GM15510 (cell line): ENCODE data around the gene GNG7.

ENCODE experiments used
- POLR2A ChIP-seq: IDR thresholded peaks from 3 replicates; pipeline ENCODE4 v1.6.1; 2011; ENCODE audit warnings: borderline replicate concordance; ENCODE audit not compliant: insufficient read length; ENCODE audit errors: extremely low read depth

GNG7 gene

DNA sequence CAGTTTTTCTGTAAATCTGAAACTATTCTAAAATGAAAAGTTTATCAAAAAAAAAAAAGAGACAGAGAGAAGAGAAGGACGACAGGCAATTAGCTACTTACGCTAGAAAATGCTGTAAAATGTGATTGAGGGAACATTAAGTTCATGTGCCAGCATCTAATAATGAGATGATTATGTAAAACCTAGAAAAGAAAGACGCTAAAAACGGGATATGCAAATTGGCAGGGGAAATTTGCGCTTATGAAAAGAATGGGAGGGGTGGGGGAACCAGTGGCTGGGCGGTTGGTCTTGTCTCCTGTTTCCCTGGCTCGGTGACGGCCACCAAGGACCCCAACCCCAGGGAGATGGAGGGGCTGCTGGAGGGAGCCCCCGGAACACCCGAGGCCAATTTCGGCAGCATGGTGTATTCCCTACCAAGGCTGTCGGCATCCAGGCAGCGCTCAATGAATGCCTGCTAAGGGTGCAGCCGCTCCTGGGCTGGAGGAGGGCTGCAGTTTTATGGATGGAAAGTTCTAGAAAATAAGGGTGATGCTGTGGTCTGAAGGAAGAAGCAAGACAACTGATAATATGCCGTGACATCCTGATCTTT is 34.2 kb downstream of the GNG7 start:
- TF ChIP-seq POLR2A, result no peak

DNA sequence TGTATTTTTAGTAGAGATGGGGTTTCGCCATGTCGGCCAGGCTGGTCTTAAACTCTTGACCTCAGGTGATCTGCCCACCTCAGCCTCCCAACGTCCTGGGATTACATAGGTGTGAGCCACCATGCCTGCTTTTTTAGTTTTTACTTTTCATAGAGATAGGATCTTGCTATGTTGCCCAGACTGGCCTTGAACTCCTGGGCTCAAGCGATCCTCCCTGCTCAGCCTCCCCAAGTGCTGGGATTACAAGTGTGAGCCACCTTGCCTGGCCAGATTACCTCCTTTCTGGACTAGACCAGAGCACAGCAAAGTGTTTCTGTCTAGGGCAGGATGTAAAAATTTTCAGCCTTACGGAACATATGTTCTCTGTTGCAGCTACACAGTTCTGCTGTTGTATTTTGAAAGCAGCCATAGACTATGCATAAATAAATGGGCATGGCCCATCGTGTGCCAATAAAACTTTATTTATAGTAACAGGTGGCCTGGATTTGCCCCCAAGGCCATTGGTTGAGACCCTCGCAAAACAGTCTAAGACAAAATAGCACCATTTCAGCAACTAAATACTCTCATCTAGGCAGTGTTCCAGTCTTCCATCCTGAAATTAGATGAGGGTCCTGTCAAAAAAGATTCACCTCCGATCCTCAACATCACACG is 36.0 kb downstream of the GNG7 start:
- TF ChIP-seq POLR2A, result no peak

DNA sequence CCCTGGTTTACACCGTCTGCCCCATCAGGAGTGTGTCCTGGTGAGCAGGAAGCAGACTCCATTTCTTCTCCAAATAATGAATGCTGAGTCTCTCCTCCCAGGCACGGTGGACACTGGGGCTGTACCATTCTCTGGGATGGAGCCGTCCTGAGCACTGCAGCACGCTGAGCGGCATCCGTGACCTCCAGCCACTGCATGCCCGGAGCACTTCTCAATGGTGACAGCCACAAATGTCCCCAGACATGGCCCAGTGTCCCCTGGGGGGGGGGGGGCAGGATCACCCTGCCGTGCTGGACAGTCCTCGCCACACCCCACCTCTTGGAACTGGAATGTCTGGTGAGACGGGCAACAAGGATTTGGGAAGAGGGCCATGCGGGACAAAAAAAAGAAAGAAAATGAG is 37.4 kb downstream of the GNG7 start:
- TF ChIP-seq POLR2A, result no peak

DNA sequence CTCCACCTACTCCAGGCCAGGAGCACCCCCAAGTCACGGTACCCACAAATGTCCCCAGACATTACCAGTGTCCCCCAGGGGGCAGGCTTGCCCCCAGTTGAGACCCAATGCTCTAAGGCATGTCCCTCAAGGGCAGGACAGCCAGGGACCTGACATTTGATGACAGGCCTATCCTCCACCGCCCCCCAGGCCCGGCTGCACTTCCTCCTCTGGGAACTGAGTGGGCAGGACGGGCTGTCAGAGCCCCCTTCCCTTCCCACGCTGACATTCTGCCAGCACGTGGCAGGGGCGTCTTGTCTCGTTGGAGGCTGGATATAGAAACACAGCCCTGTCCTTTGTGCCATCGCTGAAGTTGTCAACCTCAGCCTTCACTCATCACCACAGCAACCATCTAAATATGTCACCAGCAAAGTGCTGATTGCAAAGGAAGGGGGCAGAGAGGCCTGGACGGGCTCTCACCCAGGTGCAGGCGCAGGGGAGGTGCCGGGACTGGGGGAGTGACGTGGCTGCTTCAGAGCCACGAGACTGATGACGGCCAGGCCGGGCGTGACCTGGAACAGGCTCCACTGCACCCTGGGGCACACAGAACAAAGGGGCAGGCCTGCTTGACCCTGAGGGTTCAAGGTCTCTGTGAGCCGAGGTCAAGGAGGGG is 38.4 kb downstream of the GNG7 start:
- TF ChIP-seq POLR2A, result no peak

DNA sequence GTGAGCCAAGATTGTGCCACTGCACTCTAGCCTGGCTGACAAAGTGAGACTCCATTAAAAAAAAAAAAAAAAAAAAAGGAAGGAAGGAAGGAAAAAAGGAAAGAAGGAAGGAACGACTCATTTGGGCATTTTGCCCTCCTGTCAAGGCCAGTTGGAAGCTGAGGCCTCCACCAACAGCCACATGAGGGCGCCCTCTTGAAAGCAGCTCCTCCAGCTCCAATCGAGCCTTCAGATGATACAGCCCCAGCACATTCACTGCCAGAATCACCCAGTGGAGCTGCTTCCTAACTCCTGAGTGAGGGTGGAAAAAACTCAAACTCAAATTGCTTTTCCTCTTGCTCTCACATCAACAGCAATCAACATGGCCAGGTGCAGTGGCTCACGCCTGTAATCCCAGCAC is 40.9 kb downstream of the GNG7 start:
- TF ChIP-seq POLR2A, result no peak

DNA sequence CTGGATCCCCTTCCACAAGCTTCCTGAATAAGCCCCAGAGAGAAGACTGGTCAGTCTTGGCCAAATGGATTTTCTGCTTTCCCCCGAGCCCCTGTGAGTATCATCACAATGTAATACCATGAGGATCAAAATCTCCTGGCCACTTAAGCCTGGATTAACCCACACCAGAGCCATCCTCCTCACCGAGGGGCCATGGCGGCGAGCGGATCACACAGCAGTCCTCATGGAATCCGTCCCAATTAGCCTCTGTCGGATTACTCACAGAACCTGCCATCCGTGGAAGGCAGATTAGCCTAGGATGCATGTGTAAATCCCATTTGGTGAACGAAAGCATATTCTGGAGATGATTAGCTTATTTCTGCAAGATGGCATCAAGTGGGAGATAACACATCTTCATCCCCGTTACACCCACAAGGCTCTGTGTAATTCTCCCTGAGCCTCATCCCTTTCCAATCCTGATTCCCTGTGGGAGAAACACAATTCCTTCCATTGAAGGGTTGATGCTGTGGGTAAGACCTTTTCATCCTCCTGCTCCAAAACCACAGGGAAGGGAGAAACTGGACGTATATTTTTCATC is 42.5 kb downstream of the GNG7 start:
- TF ChIP-seq POLR2A, result no peak

DNA sequence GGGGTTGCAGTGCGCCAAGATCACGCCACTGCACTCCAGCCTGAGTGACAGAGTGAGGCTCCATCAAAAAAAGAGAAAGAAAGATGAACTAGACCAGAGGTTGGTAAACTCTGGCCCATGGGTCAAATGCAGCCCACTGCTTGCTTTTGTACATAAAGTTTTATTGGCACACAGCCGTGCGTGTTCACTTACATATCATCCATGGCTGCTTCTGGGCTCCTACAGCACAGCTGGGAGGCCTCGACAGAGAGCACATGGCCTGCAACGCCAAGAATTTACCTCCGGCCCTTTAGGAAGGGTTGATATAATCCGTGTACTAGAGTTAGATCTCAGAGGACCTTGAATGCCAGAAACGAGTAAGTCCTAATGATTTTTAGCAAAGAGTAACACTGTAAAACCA is 46.0 kb downstream of the GNG7 start:
- TF ChIP-seq POLR2A, result no peak

DNA sequence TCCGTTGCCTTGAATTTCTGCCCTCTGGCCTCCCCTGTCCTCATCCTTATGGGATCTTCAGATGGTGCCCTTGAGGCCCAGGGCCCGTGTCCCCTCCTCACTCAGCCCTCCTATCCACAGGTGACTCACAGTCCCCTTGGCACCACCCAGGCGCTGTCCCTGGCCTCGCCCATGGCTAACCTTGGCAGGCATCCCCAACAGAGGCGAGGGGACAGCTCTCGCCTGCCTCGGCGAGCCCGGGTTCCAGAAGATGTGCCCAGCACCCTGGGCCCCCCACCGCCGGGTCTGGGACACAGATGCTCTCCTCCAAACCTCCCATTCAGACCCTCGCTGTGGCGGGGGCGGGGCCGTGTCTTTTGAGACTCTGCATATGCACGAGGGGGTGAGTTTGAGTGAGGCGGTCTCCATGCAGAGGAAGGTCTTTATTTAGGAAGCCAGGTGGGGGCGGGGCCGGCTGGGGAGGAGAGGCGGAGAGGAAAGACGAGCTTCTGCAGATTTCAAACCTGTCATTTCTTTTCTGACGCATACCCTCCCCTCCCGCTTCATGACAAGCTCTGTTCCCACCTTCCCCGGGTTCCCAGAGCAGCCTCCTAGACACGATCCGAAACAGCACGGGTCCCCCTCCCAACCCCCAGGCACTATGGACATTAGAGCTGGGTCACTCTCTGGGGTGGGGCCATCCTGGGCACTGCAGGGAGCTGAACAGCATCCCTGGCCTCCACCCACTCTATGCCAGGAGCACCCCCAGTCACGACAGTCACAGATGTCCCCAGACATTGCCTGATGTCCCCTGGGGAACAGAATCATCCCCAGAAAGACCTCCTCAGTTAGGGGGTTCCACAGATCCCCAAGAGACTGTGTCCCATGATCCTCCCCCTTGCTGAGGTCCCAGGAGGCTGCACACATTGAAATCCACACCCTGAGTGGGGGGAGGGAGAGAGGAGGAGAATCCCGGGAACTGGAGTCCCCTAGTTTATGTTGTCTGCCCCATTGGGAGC is 48.5 kb downstream of the GNG7 start:
- no peak for TF ChIP-seq POLR2A

DNA sequence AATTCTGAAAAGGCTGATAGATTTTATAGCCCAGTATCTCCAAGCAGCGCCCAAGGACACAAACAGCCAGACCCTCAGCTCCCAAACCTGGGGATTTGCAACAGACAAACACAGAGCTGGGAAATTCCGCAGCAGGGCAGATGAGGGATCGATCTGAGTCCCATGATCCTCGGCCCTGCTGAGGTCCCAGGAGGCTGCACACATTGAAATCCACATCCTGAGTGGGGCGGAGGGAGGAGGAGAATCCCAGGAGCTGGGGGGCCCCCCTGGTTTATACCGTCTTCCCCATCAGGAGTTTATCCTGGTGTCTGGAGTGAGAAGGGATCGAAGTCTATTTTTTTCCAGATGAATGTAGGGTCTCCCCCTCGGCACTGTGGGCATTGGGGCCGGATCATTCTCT is 49.3 kb downstream of the GNG7 start:
- no peak for TF ChIP-seq POLR2A

DNA sequence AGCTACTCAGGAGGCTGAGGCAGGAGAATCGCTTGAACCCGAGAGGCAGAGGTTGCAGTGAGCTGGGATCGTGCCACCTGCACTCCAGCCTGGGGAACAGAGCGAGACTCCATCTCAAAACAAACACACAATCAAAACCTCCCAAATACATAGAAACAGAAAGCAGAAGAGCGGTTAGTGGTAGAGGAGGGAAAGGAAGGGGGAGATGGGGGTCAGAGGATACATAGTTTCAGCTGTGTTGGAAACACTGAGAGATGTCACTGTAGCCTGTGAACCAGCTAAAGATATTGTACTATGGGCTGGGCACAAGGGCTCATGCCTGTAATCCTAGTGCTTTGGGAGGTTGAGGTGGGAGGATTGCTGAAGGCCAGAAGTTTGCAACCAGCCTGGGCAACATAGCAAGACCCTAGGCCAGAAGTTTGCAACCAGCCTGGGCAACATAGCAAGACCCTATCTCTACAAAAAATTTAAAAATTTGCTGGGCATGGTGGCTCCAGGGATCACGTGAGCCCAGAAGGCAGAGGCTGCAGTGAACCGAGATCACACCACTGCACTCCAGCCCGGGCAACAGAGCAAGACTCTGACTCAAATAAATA is 49.9 kb downstream of the GNG7 start:
- no peak for TF ChIP-seq POLR2A

DNA sequence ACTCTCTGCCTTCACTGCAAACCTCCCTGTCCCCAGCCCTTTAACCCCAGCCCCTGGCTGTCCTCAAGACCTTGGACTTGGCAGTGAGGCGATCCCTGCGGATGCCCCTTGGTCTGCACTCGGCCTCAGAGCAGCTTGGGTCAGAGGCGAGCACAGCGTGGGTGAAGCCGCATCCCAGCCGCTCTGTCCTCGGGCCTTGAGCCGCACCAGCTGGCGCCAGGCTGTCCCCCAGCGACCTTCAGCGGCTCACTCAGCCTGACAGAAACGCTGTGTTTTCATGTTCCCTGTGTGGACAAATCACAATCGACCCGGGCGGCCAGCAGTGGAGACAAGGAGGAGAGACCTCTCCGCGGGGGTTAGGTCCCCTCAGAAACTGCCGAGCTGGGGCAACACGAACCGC is 52.0 kb downstream of the GNG7 start:
- no peak for TF ChIP-seq POLR2A

DNA sequence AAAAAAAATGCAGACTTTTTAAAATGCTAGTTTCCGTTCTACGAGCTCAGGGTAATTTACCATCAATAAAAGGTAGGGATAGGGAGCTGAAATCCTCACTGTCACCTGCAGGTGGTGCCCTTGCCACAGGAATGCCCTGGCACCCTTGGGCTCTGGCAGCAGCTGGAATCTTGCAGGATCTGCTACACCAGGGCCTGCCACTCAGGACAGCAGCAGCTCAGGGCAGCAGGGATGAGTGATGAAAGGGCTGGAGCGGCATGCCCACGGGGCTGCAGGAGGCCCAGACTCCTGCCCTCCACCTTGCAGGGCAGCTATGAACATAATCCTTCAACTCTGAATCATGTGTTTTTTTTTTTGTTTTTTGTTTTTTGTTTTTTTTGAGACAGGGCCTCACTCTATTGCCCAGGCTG is 54.0 kb downstream of the GNG7 start:
- no peak for TF ChIP-seq POLR2A

DNA sequence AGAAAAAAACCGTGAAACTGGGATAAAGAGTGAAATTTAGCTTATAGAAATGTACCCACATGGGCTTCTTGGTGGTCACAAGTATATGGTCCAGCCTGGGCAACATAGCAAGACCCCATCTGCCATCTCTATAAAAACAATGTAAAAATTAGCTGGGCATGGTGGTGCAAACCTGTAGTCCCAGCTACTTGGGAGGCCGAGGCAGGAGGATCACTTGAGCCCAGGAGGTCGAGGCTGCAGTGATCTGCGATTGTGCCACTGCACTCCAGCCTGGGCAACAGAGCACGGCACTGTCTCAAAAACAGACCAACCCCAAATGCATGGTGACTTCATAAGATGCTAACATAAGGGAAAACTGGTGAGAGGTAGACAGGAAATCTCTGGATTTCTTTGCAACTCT is 54.4 kb downstream of the GNG7 start:
- no peak for TF ChIP-seq POLR2A

DNA sequence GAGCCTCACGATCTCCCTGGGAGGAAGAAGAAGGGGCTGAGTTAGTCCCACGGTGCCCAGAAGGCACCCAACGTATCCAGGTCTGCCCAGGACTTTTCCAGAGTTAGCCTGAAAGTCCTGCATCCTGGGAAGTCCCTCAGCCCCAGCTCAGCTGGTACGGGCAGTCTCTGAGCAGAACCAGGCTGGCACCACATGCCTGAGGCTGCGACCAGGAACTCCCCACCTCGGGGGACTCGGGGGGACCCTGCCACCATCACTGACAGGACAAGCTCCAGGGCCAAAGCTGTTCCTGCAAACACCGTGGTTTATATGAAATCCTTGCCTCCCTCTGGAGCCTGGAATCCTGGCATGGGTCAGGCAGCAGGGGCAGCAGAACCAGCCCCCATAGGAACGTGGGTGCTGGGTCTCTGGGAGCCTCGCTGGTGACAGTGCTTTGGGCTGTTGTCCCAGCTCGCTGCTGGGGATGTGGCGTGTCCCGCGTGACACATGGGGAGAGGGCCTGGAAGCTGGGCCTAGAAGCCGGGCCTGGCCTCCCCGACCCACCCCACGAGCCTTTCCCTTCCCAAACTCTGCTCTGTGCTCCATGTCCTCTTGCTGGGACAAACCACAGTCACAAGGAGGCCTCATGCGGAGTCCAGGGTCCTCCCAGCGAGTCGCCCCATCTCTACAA is 55.5 kb downstream of the GNG7 start:
- TF ChIP-seq POLR2A, result no peak
